ENCODE results near the gene C1orf198. TPM values are rescaled to one million over a fixed set of nuclear protein-coding genes. Genes with fewer than 3 reads are reported as not detected.

The C1orf198 gene, protein sequence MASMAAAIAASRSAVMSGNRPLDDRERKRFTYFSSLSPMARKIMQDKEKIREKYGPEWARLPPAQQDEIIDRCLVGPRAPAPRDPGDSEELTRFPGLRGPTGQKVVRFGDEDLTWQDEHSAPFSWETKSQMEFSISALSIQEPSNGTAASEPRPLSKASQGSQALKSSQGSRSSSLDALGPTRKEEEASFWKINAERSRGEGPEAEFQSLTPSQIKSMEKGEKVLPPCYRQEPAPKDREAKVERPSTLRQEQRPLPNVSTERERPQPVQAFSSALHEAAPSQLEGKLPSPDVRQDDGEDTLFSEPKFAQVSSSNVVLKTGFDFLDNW
- 100 to 1,000 TPM in 3 of 4 donors, 10 to 100 TPM in 1; 87.8 to 142 (median 124) TPM for total RNA-seq

- DNase-seq = peak; percentile 69 to 74
- H3K9me3 ChIP-seq = no peaks in the 10 kb centered on the region
- no peaks in the 10 kb centered on the region for H3K36me3 ChIP-seq
- intact Hi-C loops (cut with DNase I) = loop anchor here (5.0 kb wide), 1 partner anchor 61 kb away; no protein-coding TSS in a partner anchor
- H3K4me3 ChIP-seq (replicated peaks in 1 of 3) = peak within 1 kb of the TSS; percentile 61 to 84 (median 84)
- H3K4me1 ChIP-seq = peaks cover 45 to 50% of the 10 kb centered on the region in 2 donors
- no peaks in the 10 kb centered on the region for H3K27me3 ChIP-seq
- 2 to 3% methylated on average over 18 to 22 of the region's 96 CpGs for WGBS, 2 donors
- peak within 1 kb of the TSS; percentile 66 to 94 (median 91) for H3K27ac ChIP-seq
- TF ChIP-seq POLR2A (IDR thresholded peaks at IDR 0.05) (peak; percentile 38 to 69), CTCF (IDR thresholded peaks at IDR 0.05) (no peak)
These were observed at the start of gene C1orf198 for GRCh38 chr1:230867903-230868735. Gene C1orf198 (minus strand): TSS chr1:230868521. CDS start chr1:230868512, 9 bp downstream.

GRCh38 chr1:230917284-230918135 is 49.2 kb upstream of the C1orf198 start:
- Histone ChIP-seq H3K4me1 (no peaks in the 10 kb centered on the region), H3K36me3 (no peaks in the 10 kb centered on the region), H3K9me3 (no peaks in the 10 kb centered on the region), H3K27me3 (no peaks in the 10 kb centered on the region), H3K27ac (no peak overlapping the region), H3K4me3 (replicated peaks in 1 of 3) (no peak overlapping the region)
- peak; percentile 79 to 87 for DNase-seq
- intact Hi-C loops (cut with DNase I) = loop anchor here (5.0 kb wide), 2 partner anchors 120 to 295 kb away; no protein-coding TSS in a partner anchor
- 46 to 49% methylated on average over 15 of the region's 15 CpGs for WGBS, 2 donors
- no peak for TF ChIP-seq POLR2A (IDR thresholded peaks at IDR 0.05)
- TF ChIP-seq CTCF (IDR thresholded peaks at IDR 0.05) = peak in 5 of 6 experiments; percentile 51 to 72 (median 51)

DNA sequence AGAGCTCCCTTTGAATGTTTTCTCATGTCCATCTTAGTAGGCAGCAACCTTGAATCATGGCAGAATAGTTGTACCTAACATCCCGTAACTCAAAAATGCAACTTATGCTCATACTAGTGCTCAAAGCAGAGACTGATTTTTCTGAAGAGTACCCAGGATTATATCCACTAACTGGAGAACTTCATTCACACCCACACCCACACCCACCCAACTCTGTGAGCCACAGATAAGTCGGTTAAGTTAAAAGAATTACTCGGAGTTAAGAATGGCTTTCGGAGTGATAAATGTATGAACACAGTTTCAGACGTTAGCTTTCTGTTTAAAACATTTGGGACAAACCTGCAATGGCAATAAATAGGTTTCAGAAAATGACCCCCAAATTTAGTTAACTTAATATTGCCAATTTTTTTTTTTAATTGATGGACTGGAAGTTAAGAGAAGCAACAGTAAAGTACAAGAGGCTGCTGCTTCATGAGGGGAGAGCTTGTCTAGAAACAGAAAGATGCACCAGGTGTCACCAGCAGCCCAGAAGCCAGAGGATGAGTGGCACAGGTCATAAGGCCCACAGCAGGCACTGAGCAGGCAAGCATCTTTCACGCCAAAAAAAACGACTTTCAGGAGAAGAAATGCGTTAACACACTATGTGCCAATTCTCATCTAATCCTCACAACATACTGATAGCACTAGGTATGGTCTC is 48.4 kb upstream of the C1orf198 start:
- TF ChIP-seq POLR2A (IDR thresholded peaks at IDR 0.05) (no peak), CTCF (IDR thresholded peaks at IDR 0.05) (no peak)
- no peak for DNase-seq
- Histone ChIP-seq H3K9me3 (no peaks in the 10 kb centered on the region), H3K36me3 (no peaks in the 10 kb centered on the region), H3K27me3 (no peaks in the 10 kb centered on the region), H3K4me3 (replicated peaks in 1 of 3) (no peak overlapping the region), H3K4me1 (no peaks in the 10 kb centered on the region), H3K27ac (no peak overlapping the region)
- intact Hi-C loops (cut with DNase I) = loop anchor here (5.0 kb wide), 2 partner anchors 119 to 296 kb away; no protein-coding TSS in a partner anchor
- 87 to 91% methylated on average over 8 of the region's 8 CpGs for WGBS, 2 donors

- DNase-seq = no peak
- intact Hi-C loops (cut with DNase I) = loop anchor here (5.0 kb wide), 2 partner anchors 118 to 297 kb away; no protein-coding TSS in a partner anchor
- no peaks in the 10 kb centered on the region for H3K4me1 ChIP-seq
These were observed 46.8 kb upstream of the C1orf198 start for GRCh38 chr1:230915078-230915477.

More at GRCh38 chr1:230915078-230915477, 46.8 kb upstream of the C1orf198 start:
- Histone ChIP-seq H3K9me3 (no peaks in the 10 kb centered on the region), H3K27ac (no peak overlapping the region), H3K36me3 (no peaks in the 10 kb centered on the region), H3K27me3 (no peaks in the 10 kb centered on the region), H3K4me3 (replicated peaks in 1 of 3) (no peak overlapping the region)
- TF ChIP-seq POLR2A (IDR thresholded peaks at IDR 0.05) (no peak), CTCF (IDR thresholded peaks at IDR 0.05) (no peak)

Measured in thyroid gland (tissue), 4 donors.